ENCODE data around the gene WIZ. TPM values are rescaled to one million over a fixed set of nuclear protein-coding genes. Genes with fewer than 3 reads are reported as not detected.

The WIZ gene
- total and polyA plus RNA-seq, 2 donors (not counting 1 experiment from before 2014, with no cell fraction given), result 15.0 to 24.8 TPM

GRCh38 chr19:15424121-15424520, 25.6 kb downstream of the WIZ start:
- no peak overlapping the region for H3K4me3 Mint-ChIP-seq
- POLR2A ChIA-PET, result no interaction called here
- WGBS (ENCODE audit: insufficient coverage), result 97% methylated on average over 12 of the region's 13 CpGs

GRCh38 chr19:15423130-15423529, 26.6 kb downstream of the WIZ start:
- no peak for TF ChIP-seq CTCF (IDR thresholded peaks at IDR 0.05)
- no peak for TF ChIP-seq EZH2 (IDR thresholded peaks at IDR 0.05; ENCODE audit: borderline replicate concordance, insufficient read depth, low read depth, low read length, poor library complexity, severe bottlenecking)
- Histone ChIP-seq H3K9ac (ENCODE audit: low read length) (no peak overlapping the region), H3K4me3 (ENCODE audit: control extremely low read depth in 1 of 5, extremely low read depth in 1 of 5, insufficient read depth in 1 of 5, low read depth in 2 of 5, low read length in 4 of 5) (no peak overlapping the region), H2AFZ (ENCODE audit: insufficient read depth, low read depth, low read length, poor library complexity, severe bottlenecking) (no peak overlapping the region), H3K79me2 (ENCODE audit: control insufficient read depth, insufficient read depth, low read length) (peaks cover 10% of the 10 kb centered on the region), H4K20me1 (ENCODE audit: control insufficient read depth, insufficient read depth, low read length, poor library complexity, severe bottlenecking) (peaks cover 16% of the 10 kb centered on the region), H3K4me2 (replicated peaks; ENCODE audit: low read depth, low read length, poor library complexity, severe bottlenecking) (no peak overlapping the region), H3K27ac (ENCODE audit: low read length in 2 of 2) (no peak overlapping the region), H3K9me3 (ENCODE audit: control extremely low read depth in 1 of 3, control insufficient read depth in 2 of 3, insufficient read depth in 1 of 3, low read length in 2 of 3) (peaks cover 0 to 9% (median 0%) of the 10 kb centered on the region in 3 donors), H3K27me3 (replicated peaks in 1 of 4; ENCODE audit: control extremely low read depth in 1 of 4, control insufficient read depth in 3 of 4, insufficient read depth in 4 of 4, low read length in 3 of 4) (no peaks in the 10 kb centered on the region), H3K36me3 (replicated peaks in 1 of 2; ENCODE audit: control extremely low read depth in 1 of 2, control insufficient read depth in 1 of 2, extremely low read depth in 1 of 2, insufficient read depth in 2 of 2, low read length in 1 of 2) (peaks cover 2 to 42% of the 10 kb centered on the region in 2 experiments), H3K4me1 (ENCODE audit: control insufficient read depth in 2 of 2, insufficient read depth in 2 of 2, low read length in 2 of 2) (peaks cover 5 to 10% of the 10 kb centered on the region in 2 donors)
- H3K27ac Mint-ChIP-seq, result no peak overlapping the region
- peaks cover 15% of the 10 kb centered on the region for H3K4me1 Mint-ChIP-seq
- intact Hi-C loops (cut with micrococcal nuclease), result no loop called here
- DNase-seq (no peak), ATAC-seq (ENCODE audit: low read depth) (no peak)
- WGBS (ENCODE audit: insufficient coverage), result 93% methylated on average over 6 of the region's 6 CpGs
- CTCF ChIA-PET, result no interaction called here
- H3K9me3 Mint-ChIP-seq (ENCODE audit: insufficient read depth), result no peaks in the 10 kb centered on the region
- POLR2A ChIA-PET, result no interaction called here
- no peaks in the 10 kb centered on the region for H3K27me3 Mint-ChIP-seq
- no peak overlapping the region for H3K4me3 Mint-ChIP-seq

More at GRCh38 chr19:15424121-15424520, 25.6 kb downstream of the WIZ start:
- DNase-seq, result no peak
- peaks cover 0 to 9% (median 0%) of the 10 kb centered on the region in 3 donors for H3K9me3 ChIP-seq (ENCODE audit: control extremely low read depth in 1 of 3, control insufficient read depth in 2 of 3, insufficient read depth in 1 of 3, low read length in 2 of 3)
- H3K27me3 ChIP-seq (replicated peaks in 1 of 4; ENCODE audit: control extremely low read depth in 1 of 4, control insufficient read depth in 3 of 4, insufficient read depth in 4 of 4, low read length in 3 of 4), result no peaks in the 10 kb centered on the region
- no peak overlapping the region for H2AFZ ChIP-seq (ENCODE audit: insufficient read depth, low read depth, low read length, poor library complexity, severe bottlenecking)
- CTCF ChIA-PET, result no interaction called here
- intact Hi-C loops (cut with micrococcal nuclease), result no loop called here
- peaks cover 12% of the 10 kb centered on the region for H3K79me2 ChIP-seq (ENCODE audit: control insufficient read depth, insufficient read depth, low read length)
- H3K9me3 Mint-ChIP-seq (ENCODE audit: insufficient read depth), result no peaks in the 10 kb centered on the region
- H3K4me3 ChIP-seq (ENCODE audit: control extremely low read depth in 1 of 5, extremely low read depth in 1 of 5, insufficient read depth in 1 of 5, low read depth in 2 of 5, low read length in 4 of 5), result no peak overlapping the region
- no peak overlapping the region for H3K27ac Mint-ChIP-seq
- peaks cover 11% of the 10 kb centered on the region for H3K4me1 Mint-ChIP-seq
- no peak overlapping the region for H3K4me2 ChIP-seq (replicated peaks; ENCODE audit: low read depth, low read length, poor library complexity, severe bottlenecking)
- H3K9ac ChIP-seq (ENCODE audit: low read length), result no peak overlapping the region
- H3K27ac ChIP-seq (ENCODE audit: low read length in 2 of 2), result no peak overlapping the region
- no peak for ATAC-seq (ENCODE audit: low read depth)
- peaks cover 5 to 8% of the 10 kb centered on the region in 2 donors for H3K4me1 ChIP-seq (ENCODE audit: control insufficient read depth in 2 of 2, insufficient read depth in 2 of 2, low read length in 2 of 2)
- H3K36me3 ChIP-seq (replicated peaks in 1 of 2; ENCODE audit: control extremely low read depth in 1 of 2, control insufficient read depth in 1 of 2, extremely low read depth in 1 of 2, insufficient read depth in 2 of 2, low read length in 1 of 2), result peaks cover 2 to 42% of the 10 kb centered on the region in 2 experiments
- no peak for TF ChIP-seq EZH2 (IDR thresholded peaks at IDR 0.05; ENCODE audit: borderline replicate concordance, insufficient read depth, low read depth, low read length, poor library complexity, severe bottlenecking)
- TF ChIP-seq CTCF (IDR thresholded peaks at IDR 0.05), result no peak
- no peaks in the 10 kb centered on the region for H3K27me3 Mint-ChIP-seq
- peaks cover 19% of the 10 kb centered on the region for H4K20me1 ChIP-seq (ENCODE audit: control insufficient read depth, insufficient read depth, low read length, poor library complexity, severe bottlenecking)

Measured in B cell (primary cell).